ENCODE measurements around the gene SPTBN5. TPM values are rescaled to one million over a fixed set of nuclear protein-coding genes. Genes with fewer than 3 reads are reported as not detected.

The SPTBN5 gene
- total RNA-seq, 1 experiment from 2014 or later, result 0.64 TPM

GRCh38 chr15:41939986-41940385 lies 46.1 kb upstream of the SPTBN5 start:
- no TSS peak for BruUV-seq (replicated peaks)
- intact Hi-C loops (cut with micrococcal nuclease; ENCODE audit: unreplicated experiment), result no loop called here
- H3K4me3 Mint-ChIP-seq (ENCODE audit: low read depth, unreplicated experiment), result no peak overlapping the region
- H3K9me3 Mint-ChIP-seq (ENCODE audit: low read depth, unreplicated experiment), result no peaks in the 10 kb centered on the region
- TF ChIP-seq, protein P1, sequence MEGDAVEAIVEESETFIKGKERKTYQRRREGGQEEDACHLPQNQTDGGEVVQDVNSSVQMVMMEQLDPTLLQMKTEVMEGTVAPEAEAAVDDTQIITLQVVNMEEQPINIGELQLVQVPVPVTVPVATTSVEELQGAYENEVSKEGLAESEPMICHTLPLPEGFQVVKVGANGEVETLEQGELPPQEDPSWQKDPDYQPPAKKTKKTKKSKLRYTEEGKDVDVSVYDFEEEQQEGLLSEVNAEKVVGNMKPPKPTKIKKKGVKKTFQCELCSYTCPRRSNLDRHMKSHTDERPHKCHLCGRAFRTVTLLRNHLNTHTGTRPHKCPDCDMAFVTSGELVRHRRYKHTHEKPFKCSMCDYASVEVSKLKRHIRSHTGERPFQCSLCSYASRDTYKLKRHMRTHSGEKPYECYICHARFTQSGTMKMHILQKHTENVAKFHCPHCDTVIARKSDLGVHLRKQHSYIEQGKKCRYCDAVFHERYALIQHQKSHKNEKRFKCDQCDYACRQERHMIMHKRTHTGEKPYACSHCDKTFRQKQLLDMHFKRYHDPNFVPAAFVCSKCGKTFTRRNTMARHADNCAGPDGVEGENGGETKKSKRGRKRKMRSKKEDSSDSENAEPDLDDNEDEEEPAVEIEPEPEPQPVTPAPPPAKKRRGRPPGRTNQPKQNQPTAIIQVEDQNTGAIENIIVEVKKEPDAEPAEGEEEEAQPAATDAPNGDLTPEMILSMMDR (IDR thresholded peaks at IDR 0.05; ENCODE audit: unreplicated experiment), result no peak
- peak overlapping the region; percentile 12 for H3K27ac Mint-ChIP-seq (ENCODE audit: unreplicated experiment)
- H3K4me1 Mint-ChIP-seq (ENCODE audit: low read depth, unreplicated experiment), result peaks cover 24% of the 10 kb centered on the region
- CTCF ChIA-PET, result interaction anchor here (0.7 to 1.0 kb wide), 2 partner anchors 33 to 278 kb away, joined by 3 to 4 read pairs; partner anchors contain the start of gene EHD4
- no peak for DNase-seq
- no peaks in the 10 kb centered on the region for H3K27me3 Mint-ChIP-seq (ENCODE audit: unreplicated experiment)
- peaks cover 31% of the 10 kb centered on the region for H3K36me3 Mint-ChIP-seq (ENCODE audit: insufficient read depth, unreplicated experiment)

DNA sequence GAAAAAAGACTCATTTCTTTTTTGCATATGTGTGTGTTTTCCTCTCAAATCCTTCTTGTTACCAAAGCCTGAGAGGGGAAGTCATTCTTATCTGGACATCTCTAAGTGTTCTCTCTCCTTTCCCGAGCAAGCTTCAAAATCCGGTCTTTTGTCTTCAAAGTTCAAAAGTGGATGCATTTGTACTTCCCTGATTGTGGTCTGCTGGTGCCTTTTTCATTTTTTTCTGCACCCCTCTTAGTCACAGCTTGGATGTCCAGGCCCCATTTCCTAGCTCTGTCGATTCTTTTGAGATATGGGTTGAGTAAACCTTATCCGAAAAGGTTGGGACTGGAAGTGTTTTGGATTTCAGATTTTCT lies 43.7 kb upstream of the SPTBN5 start:
- CTCF ChIA-PET, result no interaction called here
- no TSS peak for BruUV-seq (replicated peaks)
- no peak overlapping the region for H3K4me3 Mint-ChIP-seq (ENCODE audit: low read depth, unreplicated experiment)
- DNase-seq, result no peak
- no peaks in the 10 kb centered on the region for H3K27me3 Mint-ChIP-seq (ENCODE audit: unreplicated experiment)
- H3K9me3 Mint-ChIP-seq (ENCODE audit: low read depth, unreplicated experiment), result no peaks in the 10 kb centered on the region
- peaks cover 30% of the 10 kb centered on the region for H3K4me1 Mint-ChIP-seq (ENCODE audit: low read depth, unreplicated experiment)
- TF ChIP-seq, protein P1 (IDR thresholded peaks at IDR 0.05; ENCODE audit: unreplicated experiment), result no peak
- H3K36me3 Mint-ChIP-seq (ENCODE audit: insufficient read depth, unreplicated experiment), result peaks cover 31% of the 10 kb centered on the region
- intact Hi-C loops (cut with micrococcal nuclease; ENCODE audit: unreplicated experiment), result no loop called here
- H3K27ac Mint-ChIP-seq (ENCODE audit: unreplicated experiment), result no peak overlapping the region

- H3K27me3 Mint-ChIP-seq (ENCODE audit: unreplicated experiment), result no peaks in the 10 kb centered on the region
- CTCF ChIA-PET, result no interaction called here
- TF ChIP-seq, protein P1 (IDR thresholded peaks at IDR 0.05; ENCODE audit: unreplicated experiment), result no peak
- H3K27ac Mint-ChIP-seq (ENCODE audit: unreplicated experiment), result no peak overlapping the region
- no TSS peak for BruUV-seq (replicated peaks)
- intact Hi-C loops (cut with micrococcal nuclease; ENCODE audit: unreplicated experiment), result no loop called here
- peaks cover 30% of the 10 kb centered on the region for H3K4me1 Mint-ChIP-seq (ENCODE audit: low read depth, unreplicated experiment)
- no peaks in the 10 kb centered on the region for H3K9me3 Mint-ChIP-seq (ENCODE audit: low read depth, unreplicated experiment)
- H3K4me3 Mint-ChIP-seq (ENCODE audit: low read depth, unreplicated experiment), result no peak overlapping the region
- peaks cover 27% of the 10 kb centered on the region for H3K36me3 Mint-ChIP-seq (ENCODE audit: insufficient read depth, unreplicated experiment)
- no peak for DNase-seq
These were observed 43.1 kb upstream of the SPTBN5 start for GRCh38 chr15:41936649-41937567.

- Mint-ChIP-seq H3K4me3 (ENCODE audit: low read depth, unreplicated experiment) (no peak overlapping the region), H3K36me3 (ENCODE audit: insufficient read depth, unreplicated experiment) (peaks cover 27% of the 10 kb centered on the region), H3K27me3 (ENCODE audit: unreplicated experiment) (no peaks in the 10 kb centered on the region), H3K9me3 (ENCODE audit: low read depth, unreplicated experiment) (no peaks in the 10 kb centered on the region), H3K27ac (ENCODE audit: unreplicated experiment) (no peak overlapping the region), H3K4me1 (ENCODE audit: low read depth, unreplicated experiment) (peaks cover 30% of the 10 kb centered on the region)
- TF ChIP-seq, protein P1 (IDR thresholded peaks at IDR 0.05; ENCODE audit: unreplicated experiment), result no peak
- no TSS peak for BruUV-seq (replicated peaks)
- CTCF ChIA-PET, result no interaction called here
- no peak for DNase-seq
- intact Hi-C loops (cut with micrococcal nuclease; ENCODE audit: unreplicated experiment), result no loop called here
These were observed 42.3 kb upstream of the SPTBN5 start for GRCh38 chr15:41936155-41936554.
